ENCODE data around the gene FANCD2OS.

Gene FANCD2OS, protein sequence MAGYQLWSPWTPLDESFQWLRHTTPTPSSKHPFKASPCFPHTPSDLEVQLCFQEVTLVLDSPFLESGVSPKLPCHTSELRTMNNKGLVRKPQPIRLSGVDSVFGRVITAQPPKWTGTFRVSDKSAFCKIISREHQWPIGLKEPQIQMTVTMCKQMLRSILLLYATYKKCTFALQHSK

DNA sequence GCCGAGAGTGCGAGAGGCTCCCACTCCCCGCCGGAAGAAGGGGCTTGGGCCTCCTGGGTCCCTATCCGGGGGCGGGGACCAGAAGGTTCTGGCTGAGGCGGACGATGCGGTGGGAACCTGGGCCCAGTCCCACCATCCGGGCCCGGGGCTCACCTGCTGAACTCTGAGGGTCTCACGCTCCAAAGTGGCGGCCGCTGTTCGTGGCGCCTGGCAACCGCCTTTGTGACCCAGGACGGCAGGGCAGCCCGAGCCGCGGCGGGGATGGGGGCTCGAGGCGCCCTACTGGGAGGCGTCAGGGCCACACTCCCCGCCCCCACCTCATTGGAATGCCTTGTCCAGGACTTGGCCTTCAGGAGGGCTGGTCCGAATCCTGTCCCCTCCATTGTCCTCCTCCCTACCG lies at the start of gene FANCD2OS:
TSS of gene FANCD2OS (minus strand) at position 165 of the 400 bp plus-strand sequence. CDS start 3,481 bp downstream, outside the sequence.
- no peak for DNase-seq

DNA sequence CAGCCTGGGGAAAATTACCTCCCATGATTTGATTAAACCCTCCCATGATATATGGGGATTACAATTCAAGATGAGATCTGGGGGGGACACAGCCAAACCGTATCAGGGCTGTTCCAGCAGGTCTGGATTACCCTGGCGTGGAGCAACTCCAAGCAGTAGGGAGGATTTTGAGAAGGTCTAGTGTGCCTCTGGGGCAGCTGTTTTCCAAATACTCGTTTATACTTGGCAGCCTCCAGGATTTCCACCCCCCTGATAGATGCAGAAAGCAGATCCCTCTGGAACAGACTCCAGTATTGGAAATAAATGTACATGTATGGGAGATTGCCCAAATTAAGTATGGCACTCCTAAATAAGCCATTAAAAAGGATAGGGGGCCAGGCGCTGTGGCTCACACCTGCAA lies 49.0 kb upstream of the FANCD2OS start:
- DNase-seq: no peak

DNA sequence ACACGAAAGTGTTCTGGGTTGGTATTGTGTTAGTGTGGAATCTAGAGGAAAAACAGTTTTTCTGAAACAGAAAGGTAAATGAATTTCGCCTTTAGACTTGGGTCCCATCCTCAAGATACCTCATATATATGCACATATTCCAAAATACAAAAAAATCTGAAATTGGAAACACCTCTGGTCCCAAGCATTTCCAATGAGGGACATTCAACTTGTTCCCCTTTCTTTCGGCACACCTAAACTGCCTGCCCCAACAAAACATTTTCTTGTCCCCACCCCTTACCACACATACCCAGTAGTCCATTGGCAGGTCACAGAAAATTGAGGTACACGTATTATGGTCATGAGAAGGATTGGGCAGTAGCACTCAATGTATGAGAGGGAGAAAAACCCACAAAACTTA lies 47.6 kb upstream of the FANCD2OS start:
- DNase-seq: no peak

DNA sequence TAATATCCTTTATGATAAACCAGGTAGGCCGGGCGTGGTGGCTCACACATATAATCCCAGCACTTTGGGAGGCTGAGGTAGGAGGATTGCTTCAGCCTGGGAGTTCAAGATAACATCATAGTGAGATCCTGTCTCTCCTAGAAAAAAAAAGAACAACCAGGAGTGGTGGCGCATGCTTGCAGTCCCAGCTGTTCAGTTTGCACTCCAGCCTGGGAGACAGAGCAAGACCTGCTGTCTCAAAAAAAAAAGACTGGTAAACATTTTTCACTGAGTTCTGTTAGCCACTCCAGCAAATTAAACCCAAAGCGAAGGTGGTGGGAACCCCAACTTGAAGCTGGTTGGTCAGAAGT lies 47.0 kb upstream of the FANCD2OS start:
- DNase-seq: no peak

DNA sequence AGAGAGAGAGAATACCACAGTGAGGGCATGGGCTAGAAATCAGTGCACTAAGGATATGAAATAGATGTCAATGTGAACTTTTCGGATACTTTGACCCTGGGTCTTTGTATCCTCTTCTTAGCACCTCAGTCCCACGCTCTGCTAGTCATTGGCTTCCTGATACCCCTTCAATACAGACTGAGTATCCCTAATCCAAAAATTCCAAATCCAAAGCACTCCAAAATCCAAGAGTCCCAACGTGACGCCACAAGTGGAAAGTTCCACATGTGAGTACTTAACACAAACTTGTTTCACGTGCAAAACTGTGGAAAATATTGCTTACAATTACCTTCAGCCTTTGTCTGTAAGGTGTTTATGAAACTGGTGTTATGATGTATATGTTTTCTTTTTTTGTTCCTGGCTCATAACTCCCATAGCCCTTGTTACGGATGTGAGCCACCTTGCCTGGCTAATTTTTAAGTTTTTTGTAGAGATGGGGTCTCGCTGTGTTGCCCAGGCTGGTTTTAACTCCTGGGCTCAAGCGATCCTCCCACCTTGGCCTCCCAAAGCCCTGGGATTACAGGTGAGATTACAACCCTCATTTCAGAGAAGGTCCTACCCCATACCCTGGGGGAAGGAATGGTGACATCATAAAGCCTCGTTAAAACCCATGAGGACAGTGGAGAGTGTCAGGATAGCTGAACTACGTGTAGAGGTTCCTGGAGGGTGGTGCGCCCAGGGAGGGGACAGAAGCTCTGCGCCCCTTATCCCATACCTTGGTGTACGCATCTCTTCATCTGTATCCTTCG lies 46.5 kb upstream of the FANCD2OS start:
- no peak for DNase-seq

DNA sequence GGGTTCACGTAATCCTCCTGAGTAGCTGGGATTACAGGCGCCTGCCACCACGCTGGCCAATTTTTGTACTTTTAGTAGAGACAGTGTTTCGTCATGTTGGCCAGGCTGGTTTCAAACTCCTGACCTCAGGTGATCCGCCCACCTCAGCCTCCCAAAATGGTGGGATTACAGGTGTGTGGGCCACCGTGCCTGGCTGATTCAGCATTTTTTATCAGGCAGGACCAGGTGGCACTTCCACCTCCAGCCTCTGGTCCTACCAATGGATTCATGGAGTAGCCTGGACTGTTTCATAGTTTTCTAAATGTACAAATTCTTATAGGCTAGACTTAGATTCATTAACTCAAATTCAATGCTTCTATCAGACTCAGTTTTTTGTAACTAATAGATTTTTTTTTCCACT lies 42.9 kb upstream of the FANCD2OS start:
- no peak for DNase-seq

DNA sequence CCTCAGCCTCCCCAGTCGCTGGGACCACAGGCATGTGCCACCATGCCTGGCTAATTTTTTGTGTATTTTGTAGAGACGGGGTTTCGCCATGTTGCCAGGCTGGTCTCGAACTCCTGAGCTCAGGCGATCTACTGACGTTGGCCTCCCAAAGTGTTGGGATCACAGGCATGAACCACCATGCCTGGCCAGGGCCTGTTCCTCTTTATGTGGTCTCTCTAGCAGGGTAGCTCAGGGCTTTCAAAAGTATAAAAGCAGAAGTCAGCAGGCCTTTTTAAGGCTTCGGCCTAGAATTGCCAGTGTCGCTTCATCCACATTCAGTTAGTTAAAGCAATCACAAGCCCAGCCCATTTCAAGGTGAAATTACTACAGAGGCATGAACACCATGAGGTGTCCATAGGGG lies 41.2 kb upstream of the FANCD2OS start:
- no peak for DNase-seq

DNA sequence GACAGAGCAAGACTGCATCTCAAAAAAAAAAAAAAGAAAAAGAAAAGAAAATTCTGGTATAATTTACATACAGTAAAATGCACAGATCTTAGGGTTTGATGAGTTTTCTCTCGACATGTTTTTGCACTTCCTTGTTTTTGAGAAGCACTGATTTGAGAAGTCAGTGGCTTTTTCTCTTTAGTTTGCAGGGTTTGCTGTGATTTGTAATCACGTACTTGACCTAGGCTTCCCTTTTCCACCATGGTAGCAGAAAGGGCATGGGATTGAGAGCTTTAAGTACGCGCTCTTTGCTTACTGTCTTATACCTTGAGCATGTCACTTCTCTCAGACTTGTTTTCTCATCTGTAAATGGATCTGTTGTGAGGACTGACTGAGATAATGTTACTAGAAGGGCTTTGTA lies 37.6 kb upstream of the FANCD2OS start:
- peak; percentile 26 for DNase-seq

DNA sequence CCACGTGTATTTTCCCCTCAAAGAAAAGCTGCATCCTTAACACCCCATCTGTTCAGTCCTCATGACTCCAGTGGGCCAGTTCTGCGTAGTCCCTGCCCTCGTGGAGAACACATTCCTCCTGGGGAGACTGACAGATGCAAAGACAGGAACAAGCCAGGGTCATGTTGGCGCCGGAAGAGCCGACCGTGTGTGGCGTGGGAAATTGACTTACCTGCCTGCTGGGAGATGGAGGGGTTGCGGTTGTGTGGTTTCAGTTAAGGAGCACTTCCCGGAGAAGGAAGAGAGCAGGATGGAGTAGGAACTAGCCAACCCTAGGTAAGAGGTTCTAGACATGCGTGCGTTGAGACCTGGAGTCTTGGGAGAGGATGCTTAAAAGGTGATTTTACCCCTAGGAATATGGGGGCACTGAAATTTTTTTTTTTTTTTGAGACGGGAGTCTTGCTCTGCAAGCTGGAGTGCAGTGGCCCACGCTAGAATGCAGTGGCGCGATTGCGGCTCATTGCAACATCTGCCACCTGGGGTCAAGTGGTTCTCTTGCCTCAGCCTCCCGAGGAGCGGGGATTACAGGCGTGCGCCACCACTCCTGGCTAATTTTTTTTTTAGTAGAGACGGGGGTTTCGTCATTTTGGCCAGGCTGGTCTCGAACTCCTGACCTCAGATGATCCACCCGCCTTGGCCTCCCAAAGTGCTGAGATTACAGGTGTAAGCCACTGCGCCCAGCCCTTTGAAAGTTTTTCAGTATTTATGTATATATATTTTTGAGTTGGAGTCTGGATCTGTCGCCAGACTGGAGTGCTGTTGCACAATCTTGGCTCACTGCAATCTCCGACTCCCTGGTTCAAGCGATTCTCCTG lies 34.9 kb upstream of the FANCD2OS start:
- DNase-seq: peak; percentile 53

DNA sequence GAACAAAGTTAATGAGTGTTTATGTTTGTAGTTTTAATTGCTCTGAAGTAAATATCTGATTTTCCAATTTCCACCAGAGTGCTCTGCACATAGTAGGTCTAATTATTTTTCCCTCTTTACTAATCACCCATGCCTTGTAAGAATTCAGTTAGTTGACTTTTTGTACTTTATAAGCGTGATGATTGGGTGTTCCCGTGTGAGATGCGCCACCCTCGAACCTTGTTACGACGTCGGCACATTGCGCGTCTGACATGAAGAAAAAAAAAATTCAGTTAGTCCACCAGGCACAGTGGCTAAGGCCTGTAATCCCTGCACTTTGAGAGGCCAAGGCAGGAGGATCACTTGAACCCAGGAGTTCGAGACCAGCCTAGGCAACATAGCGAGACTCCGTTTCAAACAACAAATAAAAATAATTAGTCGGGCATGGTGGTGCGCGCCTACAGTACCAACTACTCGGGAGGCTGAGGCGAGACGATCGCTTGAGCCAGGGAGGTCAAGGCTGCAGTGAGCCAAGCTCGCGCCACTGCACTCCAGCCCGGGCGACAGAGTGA lies 33.0 kb upstream of the FANCD2OS start:
- DNase-seq: peak; percentile 62

DNA sequence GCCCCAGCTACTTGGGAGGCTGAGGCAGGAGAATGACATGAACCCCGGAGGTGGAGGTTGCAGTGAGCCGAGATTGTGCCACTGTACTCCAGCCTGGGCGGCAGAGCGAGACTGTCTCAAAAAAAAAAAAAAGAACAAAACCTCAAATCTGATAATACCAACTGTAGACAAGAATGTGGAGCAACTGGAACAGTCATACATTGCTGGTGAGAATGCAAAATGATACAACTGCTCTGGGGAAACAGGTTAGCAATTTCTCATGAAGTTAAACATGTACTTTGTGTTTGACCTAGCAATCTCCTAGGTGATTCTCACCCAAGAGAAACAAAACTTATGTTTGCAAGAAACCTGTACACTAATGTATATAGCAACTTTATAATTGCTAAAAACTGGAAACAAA lies 29.1 kb upstream of the FANCD2OS start:
- DNase-seq: peak; percentile 90

DNA sequence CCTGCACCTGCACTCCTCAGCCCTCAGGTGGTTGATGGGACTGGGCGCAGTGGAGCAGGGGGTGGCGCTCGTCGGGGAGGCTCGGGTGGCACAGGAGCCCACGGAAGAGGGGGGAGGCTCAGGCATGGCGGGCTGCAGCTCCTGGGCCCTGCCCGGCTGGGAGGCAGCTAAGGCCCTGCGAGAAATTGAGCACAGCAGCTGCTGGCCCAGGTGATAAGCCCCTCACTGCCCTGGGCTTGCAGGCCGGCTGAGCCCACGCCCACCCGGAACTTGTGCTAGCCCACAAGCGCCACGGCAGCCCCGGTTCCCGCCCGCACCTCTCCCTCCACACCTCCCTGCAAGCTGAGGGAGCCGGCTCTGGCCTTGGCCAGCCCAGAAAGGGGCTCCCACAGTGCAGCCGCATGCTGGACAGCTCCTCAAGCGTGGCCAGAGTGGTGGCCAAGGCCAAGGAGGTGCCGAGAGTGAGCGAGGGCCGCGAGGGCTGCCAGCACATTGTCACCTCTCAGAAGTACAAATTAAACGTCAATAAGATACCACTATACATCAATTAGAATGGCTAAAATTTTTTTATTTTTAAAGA lies 28.5 kb upstream of the FANCD2OS start:
- no peak for DNase-seq

DNA sequence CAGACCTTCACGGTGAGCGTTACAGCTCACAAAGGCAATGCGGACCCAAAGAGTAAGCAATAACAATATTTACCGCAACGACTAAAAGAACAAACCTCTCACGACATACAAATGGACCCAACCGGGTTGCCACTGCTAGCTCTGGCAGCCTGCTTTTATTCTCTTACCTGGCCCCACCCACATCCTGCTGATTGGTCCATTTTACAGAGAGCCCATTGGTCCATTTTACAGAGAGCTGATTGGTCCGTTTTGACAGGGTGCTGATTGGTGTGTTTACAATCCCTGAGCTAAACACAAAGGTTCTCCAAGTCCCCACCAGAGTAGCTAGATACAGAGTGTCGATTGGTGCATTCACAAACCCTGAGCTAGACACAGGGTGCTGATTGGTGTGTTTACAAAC lies 27.8 kb upstream of the FANCD2OS start:
- peak; percentile 37 for DNase-seq

DNA sequence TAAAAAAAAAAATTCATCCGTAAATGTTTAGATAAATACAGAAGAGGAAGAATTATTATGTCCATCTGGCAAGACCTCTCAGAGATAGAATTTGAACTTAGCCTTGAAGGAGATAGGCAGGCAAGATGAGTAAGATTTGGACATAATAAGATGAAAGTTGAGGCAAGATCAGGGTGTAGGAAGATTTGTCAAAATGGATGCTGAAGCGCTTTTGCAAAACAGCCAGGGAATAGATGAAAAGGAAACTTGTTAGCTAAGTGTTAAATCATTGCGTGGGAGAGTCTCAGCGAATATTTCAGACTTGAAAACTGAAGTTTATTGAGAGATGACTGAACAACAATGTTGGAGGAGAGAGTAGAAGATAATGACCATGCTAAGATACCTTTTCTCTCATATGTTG lies 14.7 kb upstream of the FANCD2OS start:
- no peak for DNase-seq

DNA sequence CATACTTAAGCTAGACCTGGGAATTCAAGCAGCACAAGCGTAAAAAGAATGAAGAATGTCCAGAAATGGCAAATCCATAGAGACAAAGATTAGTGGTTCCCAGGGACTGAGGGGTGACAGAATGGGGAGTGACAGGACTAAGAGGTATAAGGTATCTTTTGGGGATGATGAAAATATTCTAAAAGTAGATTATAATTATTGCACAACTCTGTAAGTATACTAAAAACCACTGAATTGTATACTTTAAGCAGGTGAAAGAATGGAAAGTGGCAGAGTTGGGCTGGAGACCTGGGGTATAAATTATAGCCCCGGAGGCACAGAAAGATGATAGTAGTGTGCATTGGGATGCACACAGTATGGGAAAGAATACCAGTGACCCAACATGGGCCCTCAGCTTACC lies 13.0 kb upstream of the FANCD2OS start:
- no peak for DNase-seq

DNA sequence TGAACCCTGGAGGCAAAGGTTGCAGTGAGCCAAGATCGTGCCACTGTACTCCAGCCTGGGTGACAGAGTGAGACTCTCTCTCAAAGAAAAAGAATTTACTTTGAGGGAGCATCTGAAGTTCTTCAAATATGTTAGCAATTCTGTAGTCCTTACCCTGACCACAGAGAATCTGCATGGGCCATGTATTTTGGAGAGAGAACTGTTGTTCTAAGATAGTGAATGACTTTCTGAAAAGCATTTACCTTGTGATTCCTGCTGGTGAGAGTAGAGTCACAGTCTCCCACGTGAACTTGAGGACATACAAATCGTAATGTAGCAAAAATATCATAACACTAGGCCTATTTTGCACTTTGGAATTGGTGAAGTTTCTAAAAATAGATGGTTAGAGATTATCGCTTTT lies 11.3 kb upstream of the FANCD2OS start:
- no peak for DNase-seq

DNA sequence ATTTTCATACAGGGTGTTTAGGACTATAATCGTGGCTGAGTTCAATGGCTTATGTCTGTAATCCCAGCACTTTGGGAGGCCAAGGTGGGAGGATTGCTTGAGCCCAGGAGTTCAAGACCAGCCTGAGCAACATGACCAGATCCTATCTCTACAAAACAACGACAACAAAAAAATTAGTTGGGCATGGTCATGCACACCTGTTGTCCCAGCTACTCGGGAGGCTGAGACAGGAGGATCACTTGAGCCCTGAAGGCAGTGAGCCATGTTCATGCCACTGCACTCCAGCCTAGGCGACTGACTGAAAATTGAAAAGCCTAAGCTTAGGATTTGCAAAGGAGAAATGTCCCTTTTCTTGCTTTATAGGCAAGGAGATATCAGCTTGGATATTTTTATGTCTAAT lies 8.9 kb upstream of the FANCD2OS start:
- no peak for DNase-seq

DNA sequence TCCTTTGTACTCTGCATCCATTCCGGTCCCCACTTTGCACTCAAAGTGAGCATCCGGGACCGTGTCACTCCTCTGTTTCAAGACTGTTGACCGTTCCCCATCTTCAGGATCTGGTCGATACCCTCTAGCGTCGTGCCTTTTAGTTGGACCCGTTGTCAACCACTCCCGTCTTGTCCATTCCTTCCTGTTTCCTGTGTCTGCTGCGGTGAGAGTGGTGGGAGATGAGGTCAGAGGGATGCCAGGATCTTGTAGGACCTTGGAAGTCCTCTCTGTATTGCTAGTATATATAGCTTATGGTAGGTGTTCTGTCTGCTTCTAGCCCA lies 8.0 kb upstream of the FANCD2OS start:
- DNase-seq: peak; percentile 80

DNA sequence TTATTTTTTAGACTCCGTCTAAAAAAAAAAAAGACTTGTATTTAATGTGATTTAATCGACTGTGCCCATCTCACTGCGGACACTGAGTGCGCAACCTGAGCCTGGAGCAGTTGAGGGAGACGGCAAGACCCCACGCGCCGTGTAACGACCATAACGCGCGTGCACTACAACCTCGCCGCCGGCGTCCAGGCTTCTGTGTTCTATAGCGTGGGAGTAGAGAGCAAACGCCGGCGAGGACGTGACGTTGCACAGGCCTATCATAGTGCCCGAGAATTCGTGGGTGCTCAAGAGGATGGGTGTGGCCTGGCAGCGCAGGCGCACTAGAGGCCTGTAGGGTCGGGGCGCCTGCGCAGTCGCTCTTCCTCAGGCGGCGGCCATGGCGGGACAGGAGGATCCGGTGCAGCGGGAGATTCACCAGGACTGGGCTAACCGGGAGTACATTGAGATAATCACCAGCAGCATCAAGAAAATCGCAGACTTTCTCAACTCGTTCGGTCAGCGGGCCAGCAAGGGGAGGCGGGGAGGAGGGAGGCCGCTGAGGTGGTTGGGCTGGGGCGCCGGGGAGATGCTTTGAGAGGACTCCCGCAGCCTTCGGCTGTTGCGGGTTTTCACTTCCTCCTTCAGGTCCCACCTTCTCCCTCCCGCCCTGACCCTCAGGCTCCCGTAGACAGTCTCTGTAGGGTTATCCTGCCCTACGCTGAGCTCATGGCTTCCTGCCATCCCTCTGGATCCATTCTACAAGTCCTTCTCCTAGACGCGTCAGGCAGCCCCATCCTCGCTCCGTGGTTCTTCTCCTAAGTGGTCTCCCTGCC lies 7.5 kb upstream of the FANCD2OS start, which contains the start of gene BRK1:
TSS of gene BRK1 (plus strand) at position 350 of the 812 bp plus-strand sequence. CDS start at position 377, 27 bp downstream.
- peak; percentile 99 for DNase-seq

DNA sequence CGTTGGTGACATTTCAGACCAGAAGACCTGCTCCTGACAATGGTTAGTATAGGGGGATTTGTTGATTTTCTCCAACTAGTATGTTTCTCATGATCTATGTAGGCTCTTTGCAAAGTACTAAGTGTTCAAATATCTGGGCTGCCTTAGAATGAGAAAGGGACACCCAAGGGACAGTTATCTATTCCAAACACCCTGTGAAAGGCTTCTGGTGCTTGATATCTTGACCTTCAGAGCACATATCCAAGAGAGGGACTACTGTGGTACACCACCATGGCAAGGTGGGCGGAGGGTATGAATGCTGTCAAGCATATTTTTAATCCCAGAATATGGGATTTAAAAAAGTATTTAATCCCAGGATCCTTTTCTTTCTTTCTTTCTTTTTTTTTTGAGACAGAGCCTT lies 1.1 kb downstream of the FANCD2OS start:
- peak; percentile 25 for DNase-seq

DNA sequence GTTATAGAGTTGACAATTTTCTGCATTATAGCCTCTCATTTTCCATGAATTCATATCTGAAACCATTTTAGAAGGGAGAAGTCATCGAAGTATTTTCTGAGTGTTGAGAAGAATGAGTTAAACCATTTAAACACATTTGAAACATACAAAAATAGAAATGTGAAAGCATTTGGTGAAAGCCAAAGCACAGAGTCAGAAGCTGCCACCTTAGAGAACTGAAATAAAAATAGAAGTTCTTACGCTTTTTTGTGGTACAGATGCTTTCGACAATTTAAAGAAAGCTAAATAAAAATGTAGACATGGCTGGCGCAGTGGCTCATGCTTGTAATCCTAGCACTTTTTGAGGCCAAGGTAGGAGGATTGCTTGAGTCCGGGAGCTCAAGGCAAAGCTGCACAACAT lies 9.0 kb downstream of the FANCD2OS start:
- no peak for DNase-seq

DNA sequence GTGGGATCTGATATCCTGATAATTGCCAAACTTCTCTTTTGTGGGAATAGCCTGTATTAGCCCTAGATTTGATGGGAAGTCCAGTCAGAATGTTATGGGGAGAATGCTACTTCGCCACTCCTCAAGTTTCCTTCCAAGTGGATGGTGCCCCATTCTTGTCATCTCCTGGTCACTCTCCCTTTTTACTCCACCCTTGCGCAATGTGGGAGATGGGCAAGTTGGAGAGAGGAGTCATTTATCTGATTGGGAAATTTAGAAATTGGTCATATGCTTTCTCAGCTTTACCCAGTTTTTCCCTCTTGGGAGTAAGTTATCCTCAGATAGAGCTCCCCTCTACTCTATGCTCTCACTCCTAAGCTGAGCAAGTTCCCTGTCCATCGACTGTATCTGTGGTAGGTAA lies 14.4 kb downstream of the FANCD2OS start:
- DNase-seq: no peak

Data from OCI-M1 (cell line).